Stimulated activated CD8-positive, alpha-beta memory T cell treated with anti-CD3 and anti-CD28 coated beads, Interleukin-7, amount 100 ng/mL, for 48 hours (primary cell): ENCODE measurements around the gene MTOR.
A peak's percentile ranks its signal among the peaks of the same experiment; 100 is the strongest.
"Not testable (repeated sequence)": the region's sequence is repeated elsewhere in the genome, so short reads cannot be mapped to it uniquely, and the experiment has no call there.

ENCODE experiments used
- DNase-seq, 2 donors: peaks; one replicate each; pipeline ENCODE4 v3.0.0-alpha.2; 2020; ENCODE audit warnings: low read depth in 1 of 2; ENCODE audit errors: extremely low read depth in 1 of 2

Gene MTOR

GRCh38 chr1:11262171-11263049 lies at the start of gene MTOR:
Gene MTOR (minus strand): TSS chr1:11262551. CDS start chr1:11259409, 3,142 bp downstream.
- DNase-seq, result peak; percentile 94 to 99

- no peak for DNase-seq
These were observed 47.0 kb upstream of the MTOR start for GRCh38 chr1:11309385-11309784.

GRCh38 chr1:11308699-11309224 lies 46.4 kb upstream of the MTOR start:
- DNase-seq, result no peak

GRCh38 chr1:11307852-11308251 lies 45.5 kb upstream of the MTOR start:
- no peak for DNase-seq

- not testable (repeated sequence) for DNase-seq
These were observed 43.2 kb upstream of the MTOR start for GRCh38 chr1:11305516-11305915.

- DNase-seq, result no peak
These were observed 40.0 kb upstream of the MTOR start for GRCh38 chr1:11302366-11302765.

GRCh38 chr1:11301601-11302000 lies 39.2 kb upstream of the MTOR start:
- no peak for DNase-seq

GRCh38 chr1:11299225-11299574 lies 36.8 kb upstream of the MTOR start:
- no peak for DNase-seq

GRCh38 chr1:11298390-11299224 lies 36.3 kb upstream of the MTOR start:
- DNase-seq, result no peak

- DNase-seq, result not testable (repeated sequence)
These were observed 35.4 kb upstream of the MTOR start for GRCh38 chr1:11297774-11298173.

GRCh38 chr1:11295905-11296304 lies 33.6 kb upstream of the MTOR start:
- DNase-seq, result no peak

- DNase-seq, result no peak
These were observed 32.6 kb upstream of the MTOR start for GRCh38 chr1:11294951-11295350.

GRCh38 chr1:11293856-11294255 lies 31.5 kb upstream of the MTOR start:
- DNase-seq, result no peak

GRCh38 chr1:11291049-11291448 lies 28.7 kb upstream of the MTOR start:
- DNase-seq, result no peak

- no peak for DNase-seq
These were observed 26.7 kb upstream of the MTOR start for GRCh38 chr1:11289064-11289463.

- DNase-seq, result no peak
These were observed 24.5 kb upstream of the MTOR start for GRCh38 chr1:11286735-11287410.

GRCh38 chr1:11285883-11286734 lies 23.8 kb upstream of the MTOR start:
- DNase-seq, result no peak

GRCh38 chr1:11284784-11285183 lies 22.4 kb upstream of the MTOR start:
- DNase-seq, result no peak

- DNase-seq, result no peak
These were observed 20.8 kb upstream of the MTOR start for GRCh38 chr1:11283151-11283550.
